NCI-H2196 treated with DMSO at 0.1 percent for 48 hours (cell line): ENCODE measurements around the gene TEN1.
"Not testable (repeated sequence)": the region's sequence is repeated elsewhere in the genome, so short reads cannot be mapped to it uniquely, and the experiment has no call there.

ENCODE experiments used
- DNase-seq: peaks from one replicate; lab custom pipeline; 2025; ENCODE audit not compliant: unreplicated experiment; lab: John Stamatoyannopoulos, UW

Gene TEN1

GRCh38 chr17:76024353-76024752 lies 45.3 kb downstream of the TEN1 start:
- DNase-seq: no peak

DNA sequence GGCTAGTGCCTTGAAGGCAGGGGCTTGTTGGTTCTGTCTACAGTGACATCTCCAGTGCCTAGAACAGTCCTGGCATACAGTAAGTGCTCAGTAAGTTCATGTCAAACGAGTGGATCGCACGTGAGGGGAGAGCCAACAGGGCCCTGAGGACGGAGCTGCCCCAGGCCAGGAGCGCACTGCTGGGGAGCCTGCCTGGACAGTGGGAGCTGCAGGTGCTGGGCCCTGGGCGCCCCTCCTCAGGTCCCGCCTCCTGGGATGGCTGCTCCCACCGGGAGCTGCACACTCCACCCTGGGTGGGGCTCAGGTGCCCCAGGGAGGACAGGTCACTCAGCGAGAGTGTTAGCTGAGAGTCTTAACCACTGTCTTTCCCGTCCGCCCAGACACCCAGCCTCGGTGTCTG lies 46.3 kb downstream of the TEN1 start:
- DNase-seq: no peak

DNA sequence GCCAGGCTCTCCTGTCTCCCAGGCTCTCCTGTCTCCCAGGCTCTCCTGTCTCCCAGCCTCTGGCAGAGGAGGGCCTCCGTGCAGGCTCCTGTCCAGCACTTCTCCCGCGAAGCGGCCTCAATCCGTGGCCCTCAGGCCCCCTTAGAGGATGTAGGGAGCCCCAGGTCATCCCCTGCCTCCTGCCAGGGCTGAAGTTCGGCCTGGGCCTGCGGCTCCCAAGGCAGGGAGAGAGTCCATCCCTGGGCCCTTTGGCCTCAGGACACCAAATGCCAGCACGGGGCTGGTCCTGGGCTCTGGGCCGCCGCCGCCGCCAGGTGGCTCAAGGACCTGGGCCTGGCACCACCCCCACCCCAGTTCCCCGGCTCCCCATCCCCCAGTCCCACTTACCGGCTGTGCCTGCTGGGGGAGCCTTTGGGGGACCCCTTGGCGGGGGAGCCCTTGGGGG lies 47.7 kb downstream of the TEN1 start:
- DNase-seq: no peak

DNA sequence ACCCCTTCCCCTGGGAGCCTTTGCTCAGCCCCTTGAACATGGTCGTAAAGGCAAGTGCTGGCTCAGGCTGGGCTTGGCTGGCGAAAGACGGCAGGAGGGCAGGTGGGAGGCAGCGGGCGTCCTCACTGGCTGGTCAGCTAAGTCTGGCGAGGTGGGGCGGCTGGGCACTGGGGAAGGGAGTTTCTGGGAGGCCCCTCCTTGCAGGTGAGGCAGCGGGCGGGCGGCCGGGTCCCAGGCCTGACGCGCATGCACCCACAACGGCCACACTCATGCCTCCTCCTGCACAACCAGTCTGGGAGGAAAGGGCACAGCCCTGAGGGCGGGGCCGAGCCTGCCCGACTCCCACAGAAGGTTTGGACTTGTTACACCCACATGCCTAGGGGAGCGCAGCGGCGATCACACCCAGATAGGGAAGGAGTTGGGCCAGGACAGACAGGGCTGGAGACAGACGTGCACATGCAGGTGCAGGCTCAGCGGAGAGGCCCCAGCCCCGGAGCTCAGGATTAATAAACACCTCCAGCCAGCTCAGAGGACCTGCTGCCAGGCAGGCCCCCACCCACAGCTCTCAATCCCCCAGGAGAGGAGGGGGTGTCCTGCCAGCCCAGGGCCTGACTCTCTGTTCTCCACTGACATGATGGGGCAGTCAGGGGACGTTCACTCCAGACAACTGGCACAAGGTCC lies 48.3 kb downstream of the TEN1 start, which contains the start of gene EVPL:
EVPL (minus strand) TSS at position 148 of the 681 bp plus-strand sequence; CDS start at position 40, 108 bp downstream.
- no peak for DNase-seq

GRCh38 chr17:76032073-76032779 lies 53.2 kb downstream of the TEN1 start:
- DNase-seq: no peak

- no peak for DNase-seq
These were observed 53.7 kb downstream of the TEN1 start for GRCh38 chr17:76032780-76033108.

DNA sequence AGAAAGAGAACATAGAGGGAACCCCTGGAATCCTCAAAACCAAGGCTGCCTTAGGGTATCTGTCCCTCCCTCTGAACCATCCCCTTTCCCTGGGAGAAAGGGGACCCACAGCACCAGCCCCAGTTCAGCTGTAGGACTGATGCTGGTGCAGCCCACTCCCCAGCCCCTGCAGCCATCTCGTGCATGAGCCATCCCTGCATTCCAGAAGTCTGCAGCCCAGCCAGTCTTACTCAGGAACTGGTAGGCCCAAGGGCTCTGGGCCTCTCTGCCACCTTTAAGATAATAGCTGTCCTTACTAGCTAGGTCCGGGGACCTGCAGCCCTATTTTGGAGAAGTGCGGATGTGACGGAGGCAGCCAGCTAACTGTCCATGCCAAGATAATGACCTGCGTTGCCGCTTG lies 54.1 kb downstream of the TEN1 start:
- no peak for DNase-seq

- DNase-seq: no peak
These were observed 55.6 kb downstream of the TEN1 start for GRCh38 chr17:76034428-76035350.

GRCh38 chr17:76036497-76037261 lies 57.6 kb downstream of the TEN1 start:
- DNase-seq: peak; percentile 44

DNA sequence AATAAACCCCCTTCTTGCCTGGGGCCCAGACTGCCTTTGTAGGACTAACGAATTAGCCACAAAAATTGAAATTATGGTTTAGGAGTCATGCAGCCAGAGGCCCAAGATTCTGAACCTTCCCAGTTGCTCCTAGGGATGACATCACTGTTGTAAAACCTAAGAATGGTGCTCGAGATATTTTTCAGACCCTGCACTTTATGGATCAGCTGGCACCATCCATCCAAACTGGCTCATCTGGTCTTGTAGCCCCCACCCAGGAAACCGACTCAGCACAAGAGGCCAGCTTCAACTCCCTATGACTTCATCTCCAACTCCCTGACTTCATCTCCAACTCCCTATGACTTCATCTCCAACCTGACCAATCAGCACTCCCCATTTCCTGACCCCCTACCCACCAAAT lies 59.0 kb downstream of the TEN1 start:
- no peak for DNase-seq

DNA sequence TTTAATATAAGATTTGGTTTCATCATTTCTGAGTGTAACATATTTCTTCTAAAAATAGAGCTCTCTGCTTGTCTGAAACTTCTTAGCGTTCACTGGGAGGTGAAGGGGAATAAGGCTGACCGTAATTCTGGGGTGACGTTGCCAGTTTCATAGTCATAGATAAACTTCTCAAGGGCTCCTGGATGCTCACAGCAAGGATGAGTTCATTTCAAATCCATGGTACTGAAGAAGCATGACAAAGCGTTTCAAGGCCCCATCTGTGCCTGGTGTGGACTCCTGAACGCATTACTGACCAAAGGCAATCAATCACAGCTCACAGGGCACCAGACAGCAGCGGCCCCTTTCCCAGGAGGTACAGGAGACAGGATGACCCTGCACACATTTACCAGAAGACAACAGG lies 60.1 kb downstream of the TEN1 start:
- no peak for DNase-seq

DNA sequence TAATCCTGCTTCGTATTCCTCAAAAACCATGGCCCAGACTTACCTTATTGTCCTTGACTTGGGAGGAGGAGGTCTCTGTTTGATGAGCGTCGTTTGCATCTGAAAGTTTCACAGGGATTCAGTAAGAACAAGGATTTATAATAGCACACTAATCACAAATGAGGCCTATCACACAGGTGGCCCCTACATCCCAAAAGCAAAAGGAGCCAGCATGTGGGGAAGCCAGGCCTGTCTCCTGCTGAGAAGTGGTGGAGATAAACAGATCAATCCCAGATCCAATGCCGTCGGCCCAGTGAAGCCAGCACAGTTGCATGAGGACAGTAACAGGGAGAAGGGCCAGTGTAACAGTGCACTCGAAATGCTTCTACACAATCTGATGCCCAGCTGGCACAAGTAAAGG lies 61.3 kb downstream of the TEN1 start:
- DNase-seq: no peak

DNA sequence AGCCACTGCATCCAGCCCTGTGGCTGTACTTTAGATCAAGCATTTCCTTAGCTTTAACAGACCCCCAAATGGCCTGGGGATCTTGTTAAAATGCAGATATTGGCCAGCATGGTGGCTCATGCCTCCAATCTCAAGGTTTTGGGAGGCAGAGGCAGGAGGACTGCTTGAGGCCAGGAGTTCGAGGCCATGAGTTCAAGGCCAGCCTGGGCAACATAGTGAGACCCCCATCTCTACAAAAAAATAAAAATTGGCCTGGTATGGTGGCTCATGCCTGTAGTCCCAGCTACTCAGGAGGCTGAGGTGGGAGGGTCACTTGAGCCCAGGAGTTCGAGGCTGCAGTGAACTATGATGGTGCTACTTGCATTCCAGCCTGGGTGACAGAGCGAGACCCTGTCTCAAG lies 63.8 kb downstream of the TEN1 start:
- not testable (repeated sequence) for DNase-seq

DNA sequence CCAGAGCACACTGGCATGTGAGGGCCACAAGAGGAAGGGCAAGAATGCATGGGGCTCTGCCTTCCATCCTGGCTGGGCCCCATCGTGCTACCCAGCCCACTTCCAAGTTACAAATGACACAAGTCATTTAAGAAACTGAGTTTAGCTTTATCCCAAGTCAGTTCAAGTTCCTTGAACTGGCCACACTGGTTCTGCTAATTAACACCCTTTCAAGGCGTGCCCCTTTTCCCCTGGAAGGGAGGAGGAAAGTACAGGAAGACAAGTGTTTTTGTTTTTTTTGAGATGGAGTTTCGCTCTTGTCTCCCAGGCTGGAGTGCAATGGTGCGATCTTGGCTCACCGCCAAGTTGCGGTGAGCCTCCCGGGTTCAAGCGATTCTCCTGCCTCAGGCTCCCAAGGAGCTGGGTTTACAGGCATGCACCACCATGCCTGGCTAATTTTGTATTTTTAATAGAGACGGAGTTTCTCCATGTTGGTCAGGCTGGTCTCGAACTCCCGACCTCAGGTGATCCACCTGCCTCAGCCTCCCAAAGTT lies 65.5 kb downstream of the TEN1 start:
- not testable (repeated sequence) for DNase-seq

- DNase-seq: no peak
These were observed 67.0 kb downstream of the TEN1 start for GRCh38 chr17:76046064-76046463.

DNA sequence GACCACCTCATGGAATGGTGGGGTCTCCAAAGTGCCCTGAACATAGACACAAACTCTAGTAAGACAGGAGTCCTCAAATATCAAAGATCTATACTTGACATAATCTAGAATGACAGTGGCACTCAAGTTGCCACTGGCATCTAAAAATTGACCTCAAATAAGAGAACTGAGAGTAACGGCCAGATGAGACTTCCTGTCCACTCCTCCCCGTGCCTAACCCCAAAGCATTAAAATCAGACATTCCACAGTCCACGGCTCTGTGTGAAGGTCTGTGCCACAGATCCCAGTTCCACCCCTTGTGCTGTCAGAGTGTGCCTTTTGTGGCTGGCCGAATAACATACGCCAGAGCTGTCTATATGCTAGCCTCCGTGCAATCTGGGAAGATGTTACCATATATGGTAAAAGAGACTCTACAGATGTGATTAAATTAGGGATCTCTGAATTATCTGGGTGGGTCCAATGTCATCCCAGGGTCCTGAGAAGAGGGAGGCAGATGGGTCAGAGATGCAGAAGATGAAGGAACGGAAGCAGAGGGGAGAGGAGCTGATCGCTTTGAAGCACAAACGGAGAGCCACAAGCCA lies 69.1 kb downstream of the TEN1 start:
- DNase-seq: no peak

DNA sequence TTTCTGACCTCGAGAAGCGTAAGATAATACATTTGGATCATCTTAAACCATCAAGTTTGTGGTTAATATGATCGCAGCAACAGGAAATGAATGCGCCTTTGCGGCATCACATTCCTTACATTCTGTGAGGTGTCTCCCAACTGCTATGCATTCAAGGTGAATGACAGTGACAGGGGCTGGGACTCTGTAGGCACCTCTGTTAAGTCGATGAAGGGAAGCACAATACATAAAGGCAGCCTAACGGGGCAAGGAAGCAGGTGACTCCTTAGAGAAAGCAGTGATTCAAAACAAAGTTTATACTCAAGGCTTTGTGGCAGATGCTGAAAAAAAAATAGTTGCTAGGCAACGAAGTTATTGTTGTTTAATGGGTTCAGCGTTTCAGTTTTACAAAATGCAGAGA lies 69.7 kb downstream of the TEN1 start:
- no peak for DNase-seq

DNA sequence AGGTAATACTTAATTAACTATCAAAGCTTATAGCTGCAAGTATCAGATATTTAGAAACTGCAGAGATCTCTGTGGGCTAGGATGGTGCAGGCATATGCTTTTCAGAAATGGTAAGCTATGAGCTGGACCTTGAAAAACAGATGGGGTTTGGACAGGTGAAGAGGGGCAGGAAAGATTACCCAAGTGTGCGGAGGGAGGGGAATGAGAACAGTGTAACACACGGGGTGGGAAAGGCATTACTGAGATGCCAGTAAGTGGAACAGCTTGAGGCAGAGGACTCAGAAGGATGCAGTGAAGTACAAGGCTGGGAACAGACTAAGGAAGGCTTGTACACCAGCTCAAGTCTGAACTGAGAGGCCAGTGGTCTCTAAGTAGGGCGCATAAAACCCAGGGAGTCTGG lies 70.2 kb downstream of the TEN1 start:
- no peak for DNase-seq

GRCh38 chr17:76049836-76050537 lies 70.9 kb downstream of the TEN1 start:
- DNase-seq: no peak
